Chondrocyte (in vitro differentiated cells): ENCODE measurements around the gene TOM1L2. TPM values are rescaled to one million over a fixed set of nuclear protein-coding genes. Genes with fewer than 3 reads are reported as not detected.
A peak's percentile ranks its signal among the peaks of the same experiment; 100 is the strongest.
"Not testable (repeated sequence)": the region's sequence is repeated elsewhere in the genome, so short reads cannot be mapped to it uniquely, and the experiment has no call there.

Source experiments
- DNase-seq: peaks from one replicate; pipeline ENCODE4 v3.0.0; 2021; ENCODE audit warnings: mixed read lengths, low spot score
- H3K27ac Mint-ChIP-seq: one replicate; pipeline ENCODE4 v1.8.0; 2021; ENCODE audit warnings: mild to moderate bottlenecking, moderate library complexity, mixed read lengths; ENCODE audit not compliant: unreplicated experiment
- H3K27me3 Mint-ChIP-seq: 2 replicates; pipeline ENCODE4 v1.8.0; 2021; ENCODE audit warnings: low read depth, mixed read lengths
- H3K36me3 Mint-ChIP-seq: 2 replicates; pipeline ENCODE4 v1.8.0; 2021; ENCODE audit warnings: low read depth, mixed read lengths
- H3K4me1 Mint-ChIP-seq: 2 replicates; pipeline ENCODE4 v1.8.0; 2021; ENCODE audit warnings: low read depth, mild to moderate bottlenecking, mixed read lengths
- H3K4me3 Mint-ChIP-seq: one replicate; pipeline ENCODE4 v1.8.0; 2021; ENCODE audit warnings: mild to moderate bottlenecking, moderate library complexity, mixed read lengths; ENCODE audit not compliant: unreplicated experiment
- H3K9me3 Mint-ChIP-seq: 2 replicates; pipeline ENCODE4 v1.8.0; 2021; ENCODE audit warnings: low read depth, mixed read lengths
- total RNA-seq: library from RNA; stranded (reverse); gene quantifications from 3 replicates; pipeline ENCODE4 v1.2.1, GENCODE V29; 2021
- TF ChIP-seq, protein P1 (sequence below): fragments of 200-600 bp; sonication (generic); IDR thresholded peaks from 2 replicates; pipeline ENCODE4 v1.5.0; 2021; ENCODE audit warnings: antibody characterized with exemption, mild to moderate bottlenecking, moderate library complexity

The TOM1L2 gene
- total RNA-seq, 1 donor from 2014 or later = 56.1 TPM

GRCh38 chr17:17808706-17809432 lies 163.3 kb downstream of the TOM1L2 start:
- no peaks in the 10 kb centered on the region for H3K9me3 Mint-ChIP-seq
- TF ChIP-seq, protein P1, sequence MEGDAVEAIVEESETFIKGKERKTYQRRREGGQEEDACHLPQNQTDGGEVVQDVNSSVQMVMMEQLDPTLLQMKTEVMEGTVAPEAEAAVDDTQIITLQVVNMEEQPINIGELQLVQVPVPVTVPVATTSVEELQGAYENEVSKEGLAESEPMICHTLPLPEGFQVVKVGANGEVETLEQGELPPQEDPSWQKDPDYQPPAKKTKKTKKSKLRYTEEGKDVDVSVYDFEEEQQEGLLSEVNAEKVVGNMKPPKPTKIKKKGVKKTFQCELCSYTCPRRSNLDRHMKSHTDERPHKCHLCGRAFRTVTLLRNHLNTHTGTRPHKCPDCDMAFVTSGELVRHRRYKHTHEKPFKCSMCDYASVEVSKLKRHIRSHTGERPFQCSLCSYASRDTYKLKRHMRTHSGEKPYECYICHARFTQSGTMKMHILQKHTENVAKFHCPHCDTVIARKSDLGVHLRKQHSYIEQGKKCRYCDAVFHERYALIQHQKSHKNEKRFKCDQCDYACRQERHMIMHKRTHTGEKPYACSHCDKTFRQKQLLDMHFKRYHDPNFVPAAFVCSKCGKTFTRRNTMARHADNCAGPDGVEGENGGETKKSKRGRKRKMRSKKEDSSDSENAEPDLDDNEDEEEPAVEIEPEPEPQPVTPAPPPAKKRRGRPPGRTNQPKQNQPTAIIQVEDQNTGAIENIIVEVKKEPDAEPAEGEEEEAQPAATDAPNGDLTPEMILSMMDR = no peak
- H3K36me3 Mint-ChIP-seq = peaks cover 15% of the 10 kb centered on the region
- no peak for DNase-seq
- no peak overlapping the region for H3K27ac Mint-ChIP-seq
- H3K4me1 Mint-ChIP-seq = peaks cover 14% of the 10 kb centered on the region
- no peaks in the 10 kb centered on the region for H3K27me3 Mint-ChIP-seq
- H3K4me3 Mint-ChIP-seq = no peak overlapping the region

DNA sequence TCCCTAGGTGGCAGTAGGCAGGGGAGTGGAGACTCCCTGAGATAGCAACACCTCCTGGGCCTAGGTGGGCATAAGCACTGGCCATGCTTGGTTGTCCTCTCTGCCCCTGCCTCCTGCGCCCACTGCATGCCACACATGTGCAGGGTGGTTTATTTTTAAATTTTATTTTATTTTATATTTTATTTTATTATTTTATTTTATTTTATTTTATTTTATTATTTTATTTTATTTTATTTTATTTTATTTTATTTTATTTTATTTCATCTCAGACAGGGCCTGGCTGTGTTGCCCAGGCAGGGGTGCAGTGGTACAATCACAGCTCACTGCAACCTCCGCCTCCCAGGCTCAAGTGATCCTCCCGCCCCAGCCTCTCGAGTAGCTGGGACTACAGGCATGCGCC lies 164.0 kb downstream of the TOM1L2 start:
- DNase-seq, H3K4me3 Mint-ChIP-seq, H3K9me3 Mint-ChIP-seq, H3K27ac Mint-ChIP-seq, H3K27me3 Mint-ChIP-seq: not testable (repeated sequence)
- peaks cover 18% of the 10 kb centered on the region for H3K36me3 Mint-ChIP-seq
- H3K4me1 Mint-ChIP-seq = peaks cover 14% of the 10 kb centered on the region

DNA sequence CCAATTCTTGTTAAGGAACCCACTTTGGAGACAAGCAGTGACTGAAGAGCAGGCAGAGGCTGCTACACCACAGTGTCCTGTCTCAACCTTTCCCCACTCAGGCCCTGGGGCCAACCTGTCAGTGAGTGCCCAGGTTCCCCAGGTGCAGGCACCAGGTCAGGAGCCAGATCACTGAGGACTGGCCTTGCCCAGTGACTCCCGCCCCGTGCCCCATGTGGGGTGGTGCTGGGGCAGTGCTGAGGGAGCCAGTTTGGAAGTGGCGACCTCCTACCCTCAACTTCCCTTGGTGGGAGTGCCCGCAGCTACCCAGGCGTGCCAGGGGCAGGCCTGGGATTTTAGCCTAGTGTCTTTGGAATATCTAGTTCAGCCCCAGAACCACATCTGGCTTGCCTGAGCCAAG lies 164.8 kb downstream of the TOM1L2 start:
- no peak for DNase-seq
- Mint-ChIP-seq H3K4me1 (peaks cover 14% of the 10 kb centered on the region), H3K9me3 (no peaks in the 10 kb centered on the region), H3K36me3 (peaks cover 18% of the 10 kb centered on the region), H3K4me3 (no peak overlapping the region), H3K27me3 (no peaks in the 10 kb centered on the region), H3K27ac (no peak overlapping the region)
- TF ChIP-seq, protein P1 = no peak

- no peak for DNase-seq
- H3K4me3 Mint-ChIP-seq = no peak overlapping the region
- H3K27me3 Mint-ChIP-seq = no peaks in the 10 kb centered on the region
- TF ChIP-seq, protein P1 = no peak
- peaks cover 14% of the 10 kb centered on the region for H3K4me1 Mint-ChIP-seq
- H3K27ac Mint-ChIP-seq = peak overlapping the region; percentile 32
- peaks cover 18% of the 10 kb centered on the region for H3K36me3 Mint-ChIP-seq
- no peaks in the 10 kb centered on the region for H3K9me3 Mint-ChIP-seq
Measured at GRCh38 chr17:17806611-17807274, 165.5 kb downstream of the TOM1L2 start.

DNA sequence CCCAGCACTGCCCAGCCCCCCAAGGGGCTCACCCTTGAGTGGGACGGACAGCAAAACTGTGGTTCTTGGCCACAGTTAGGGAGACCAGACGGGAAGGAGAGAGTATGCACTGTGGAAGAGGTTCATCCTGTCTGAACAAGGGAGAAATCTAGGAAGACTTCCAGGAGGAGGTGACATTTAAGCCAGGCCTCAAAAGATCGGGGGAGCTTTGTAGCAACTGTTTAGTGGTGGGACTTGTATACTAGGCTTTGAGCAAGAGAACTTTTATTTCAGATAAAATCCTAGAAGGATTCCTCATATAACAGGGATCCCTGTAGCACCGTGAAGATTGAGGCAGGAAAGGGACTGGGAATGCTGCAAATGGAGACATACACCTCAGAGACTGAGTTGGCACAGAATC lies 166.2 kb downstream of the TOM1L2 start:
- Mint-ChIP-seq H3K4me3 (no peak overlapping the region), H3K4me1 (peaks cover 8% of the 10 kb centered on the region), H3K9me3 (no peaks in the 10 kb centered on the region), H3K27me3 (no peaks in the 10 kb centered on the region), H3K36me3 (peaks cover 18% of the 10 kb centered on the region), H3K27ac (no peak overlapping the region)
- no peak for DNase-seq
- TF ChIP-seq, protein P1 = no peak
